GM15510 (cell line): Measurements from ENCODE around the gene FAM98B.

Experiments used
- POLR2A ChIP-seq: IDR thresholded peaks from 3 replicates; pipeline ENCODE4 v1.6.1; 2011; ENCODE audit warnings: borderline replicate concordance; ENCODE audit not compliant: insufficient read length; ENCODE audit errors: extremely low read depth

The FAM98B gene

GRCh38 chr15:38536201-38536676, 82.3 kb downstream of the FAM98B start:
- no peak for TF ChIP-seq POLR2A
